Esophagus muscularis mucosa (tissue), 4 donors: ENCODE results near the gene SELENON. TPM values are rescaled to one million over a fixed set of nuclear protein-coding genes. Genes with fewer than 3 reads are reported as not detected.
A peak's percentile ranks its signal among the peaks of the same experiment; 100 is the strongest.

Experiments used
- DNase-seq: peaks from one replicate; pipeline ENCODE4 v3.0.0-alpha.2; 2017; ENCODE audit errors: extremely low spot score
- H3K27ac ChIP-seq, 4 donors: fragments of 200-600 bp; sonication (generic); replicated peaks in 1 of 4; 1 replicate in 3 of 4; 2 replicates in 1 of 4; pipeline ENCODE4 v1.5.1; 2016 to 2019; ENCODE audit warnings: mild to moderate bottlenecking in 1 of 4
- H3K27me3 ChIP-seq, 4 donors: fragments of 200-600 bp; sonication (generic); one replicate each; pipeline versions ENCODE4 v1.5.1 to v1.6.0; 2016 to 2019
- H3K36me3 ChIP-seq, 4 donors: fragments of 200-600 bp; sonication (generic); one replicate each; pipeline ENCODE4 v1.5.1; 2016 to 2019
- H3K4me1 ChIP-seq, 4 donors: fragments of 200-600 bp; sonication (generic); one replicate each; pipeline ENCODE4 v1.5.1; 2016 to 2019
- H3K4me3 ChIP-seq, 4 donors: fragments of 200-600 bp; sonication (generic); 1 replicate in 2 of 4; 2 replicates in 2 of 4; pipeline ENCODE4 v1.5.1; 2016 to 2019; ENCODE audit warnings: mild to moderate bottlenecking in 4 of 4, moderate library complexity in 1 of 4
- H3K9me3 ChIP-seq, 4 donors: fragments of 200-600 bp; sonication (generic); 1 replicate in 3 of 4; 2 replicates in 1 of 4; pipeline ENCODE4 v1.5.1; 2016 to 2019
- CTCF ChIP-seq, 3 experiments: fragments of 200-600 bp in 2 of 3; fragments of 450-650 bp in 1 of 3; sonication (generic) in 2 of 3; IDR thresholded peaks; one replicate each; pipeline ENCODE4 v1.5.1; 2017 to 2019; ENCODE audit warnings: antibody characterized with exemption in 3 of 3, mild to moderate bottlenecking in 2 of 3, moderate library complexity in 1 of 3
- EP300 ChIP-seq: sonication (generic); formaldehyde crosslinking; IDR thresholded peaks from one replicate; pipeline ENCODE4 v1.6.1; 2017; ENCODE audit warnings: antibody characterized with exemption
- POLR2A ChIP-seq: fragments of 450-650 bp; IDR thresholded peaks from one replicate; pipeline ENCODE4 v1.6.1; 2017; ENCODE audit warnings: antibody characterized with exemption, moderate library complexity, mild to moderate bottlenecking, low read depth
- POLR2AphosphoS5 ChIP-seq, 2 donors: sonication (generic); formaldehyde crosslinking; IDR thresholded peaks; one replicate each; pipeline ENCODE4 v1.6.1; 2017; ENCODE audit warnings: antibody characterized with exemption in 2 of 2
- WGBS: methylation state at CpG from one replicate; pipeline ENCODE4 v1.1.5; 2018; 5-methylcytosine and 5-hydroxymethylcytosine counted together
- intact Hi-C: fragments of 100-400 bp; cut with DNase I; formaldehyde crosslinking; loops from one replicate; pipeline ENCODE4 v1.15.1; 2023
- total RNA-seq, 4 donors: library from RNA; depleted of rRNA; stranded (reverse); fragments of >200 nt; gene quantifications; one replicate each; pipeline versions ENCODE4 v1.1.0 to v1.2.1, GENCODE V29; 2016

SELENON gene
- total RNA-seq, 4 donors from 2014 or later: 35.3 to 75.1 (median 50.5) TPM

GRCh38 chr1:25800703-25801377 is 847 bp downstream of the SELENON start:
- TF ChIP-seq POLR2A (no peak), EP300 (no peak), CTCF (IDR thresholded peaks at IDR 0.05) (no peak), POLR2AphosphoS5 (IDR thresholded peaks at IDR 0.05) (no peak)
- Histone ChIP-seq H3K27ac (peak overlapping the region; percentile 73 to 84 (median 80)), H3K4me3 (peak overlapping the region; percentile 68 to 80 (median 72)), H3K9me3 (no peaks in the 10 kb centered on the region), H3K4me1 (peaks cover 57 to 87% (median 81%) of the 10 kb centered on the region in 4 donors), H3K36me3 (peaks cover 0 to 14% (median 5%) of the 10 kb centered on the region in 4 donors), H3K27me3 (no peaks in the 10 kb centered on the region)
- DNase-seq: no peak
- intact Hi-C loops: loop anchor here (10.0 kb wide), 1 partner anchor 556 kb away; the partner anchor contains the start of gene RSRP1
- 56% methylated on average over 11 of the region's 15 CpGs for WGBS

- intact Hi-C loops: loop anchor here (10.0 kb wide), 1 partner anchor 558 kb away; the partner anchor contains the start of gene RSRP1
- no peak for TF ChIP-seq POLR2AphosphoS5 (IDR thresholded peaks at IDR 0.05)
- TF ChIP-seq EP300: no peak
- TF ChIP-seq CTCF (IDR thresholded peaks at IDR 0.05): no peak
- TF ChIP-seq POLR2A: no peak
- H3K27me3 ChIP-seq: no peaks in the 10 kb centered on the region
- no peaks in the 10 kb centered on the region for H3K9me3 ChIP-seq
- H3K27ac ChIP-seq: peak overlapping the region in 2 of 4 donors; percentile 13 to 39
- H3K4me1 ChIP-seq: peaks cover 67 to 92% (median 90%) of the 10 kb centered on the region in 4 donors
- no peak for DNase-seq
- H3K4me3 ChIP-seq: no peak overlapping the region
- WGBS: 62% methylated on average over 6 of the region's 6 CpGs
- peaks cover under 1 to 35% (median 20%) of the 10 kb centered on the region in 4 donors for H3K36me3 ChIP-seq
Measured at GRCh38 chr1:25802915-25803314, 2.9 kb downstream of the SELENON start.

- DNase-seq: no peak
- no peaks in the 10 kb centered on the region for H3K9me3 ChIP-seq
- intact Hi-C loops: loop anchor here (10.0 kb wide), 1 partner anchor 559 kb away; the partner anchor contains the start of gene RSRP1
- no peak overlapping the region for H3K4me3 ChIP-seq
- H3K36me3 ChIP-seq: peaks cover 5 to 39% (median 24%) of the 10 kb centered on the region in 4 donors
- H3K27me3 ChIP-seq: no peaks in the 10 kb centered on the region
- H3K27ac ChIP-seq: peak overlapping the region in 1 of 4 donors; percentile 57
- TF ChIP-seq POLR2AphosphoS5 (IDR thresholded peaks at IDR 0.05) (no peak), CTCF (IDR thresholded peaks at IDR 0.05) (no peak), POLR2A (no peak), EP300 (no peak)
- WGBS: 100% methylated on average over 1 of the region's 1 CpG
- peaks cover 68 to 93% (median 89%) of the 10 kb centered on the region in 4 donors for H3K4me1 ChIP-seq
Measured at GRCh38 chr1:25803368-25803767, 3.4 kb downstream of the SELENON start.

- no peak for TF ChIP-seq EP300
- no peak for TF ChIP-seq POLR2A
- TF ChIP-seq CTCF (IDR thresholded peaks at IDR 0.05): no peak
- no peak for TF ChIP-seq POLR2AphosphoS5 (IDR thresholded peaks at IDR 0.05)
- H3K4me3 ChIP-seq: no peak overlapping the region
- no peaks in the 10 kb centered on the region for H3K27me3 ChIP-seq
- H3K4me1 ChIP-seq: peaks cover 69 to 85% (median 80%) of the 10 kb centered on the region in 4 donors
- peak overlapping the region; percentile 57 to 68 (median 59) for H3K27ac ChIP-seq
- no peaks in the 10 kb centered on the region for H3K9me3 ChIP-seq
- H3K36me3 ChIP-seq: peaks cover 15 to 50% (median 34%) of the 10 kb centered on the region in 4 donors
- WGBS: 65% methylated on average over 9 of the region's 10 CpGs
- intact Hi-C loops: loop anchor here (10.0 kb wide), 1 partner anchor 560 kb away; the partner anchor contains the start of gene RSRP1
- no peak for DNase-seq
Measured at GRCh38 chr1:25804244-25804963, 4.4 kb downstream of the SELENON start.
